ENCODE measurements around the gene YPEL3.
A peak's percentile ranks its signal among the peaks of the same experiment; 100 is the strongest.
"Not testable (repeated sequence)": the region's sequence is repeated elsewhere in the genome, so short reads cannot be mapped to it uniquely, and the experiment has no call there.

The YPEL3 gene

DNA sequence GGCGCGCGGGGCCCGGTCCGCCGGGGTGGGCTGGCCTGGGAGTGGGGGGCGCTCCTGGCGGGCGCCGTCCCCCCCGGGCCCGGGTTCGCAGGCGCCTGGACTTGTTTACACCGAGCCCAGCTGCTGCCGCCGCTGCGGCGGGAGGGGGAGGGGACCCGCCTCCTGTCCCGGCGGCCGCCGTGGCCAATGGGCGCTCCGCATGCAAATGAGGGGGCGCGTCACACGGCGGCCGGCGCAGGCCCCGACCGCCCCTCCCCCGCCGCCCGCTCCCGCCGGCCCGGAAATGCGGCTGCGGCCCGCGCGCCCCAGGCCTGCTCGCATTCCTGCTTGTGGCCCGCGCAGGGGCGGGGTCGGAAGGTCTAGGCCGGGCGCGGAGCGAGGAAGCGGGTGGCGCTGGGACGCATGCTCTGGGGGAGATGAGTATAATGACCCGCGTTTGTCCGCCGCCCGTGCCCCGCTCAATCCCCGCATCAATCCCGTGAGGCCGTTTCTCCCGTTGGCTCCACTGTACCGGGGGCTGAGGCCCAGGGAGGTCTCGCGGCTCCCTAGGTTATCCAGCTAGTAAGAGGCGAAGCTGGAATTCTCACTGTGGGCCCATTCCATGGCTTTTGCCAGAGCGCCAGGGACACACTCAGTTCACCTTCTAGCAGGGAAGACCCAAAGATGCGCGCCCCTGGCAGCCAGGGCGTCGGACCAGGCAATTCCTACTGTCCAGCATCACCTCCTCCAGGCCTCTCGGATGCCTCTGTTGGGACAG lies at the start of gene YPEL3:
YPEL3 (minus strand) TSS at position 109 of the 757 bp plus-strand sequence. CDS start 731 bp downstream, outside the sequence.
- DNase-seq (ENCODE audit: insufficient read length, low spot score) = peak; percentile 98
- peak; percentile 40 for FAIRE-seq

DNA sequence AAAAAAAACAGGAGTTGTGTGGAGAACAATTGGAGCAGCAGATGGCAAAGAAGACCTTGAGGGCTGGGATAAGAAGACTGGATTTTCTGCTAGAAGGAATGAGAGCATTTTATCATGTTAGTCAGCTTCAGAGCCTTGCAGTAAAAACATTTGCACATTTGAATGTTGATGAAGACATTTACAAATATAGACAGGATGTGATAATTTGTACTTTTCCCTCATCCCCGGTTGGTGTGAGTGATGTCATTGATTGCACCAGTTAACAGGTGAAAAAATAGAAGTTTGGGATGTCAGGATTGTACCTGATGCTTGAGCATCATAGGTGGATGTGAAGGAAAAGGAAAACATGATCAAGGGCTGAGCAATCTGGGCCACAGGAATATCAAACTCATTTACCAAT lies 49.6 kb upstream of the YPEL3 start:
- no peak for DNase-seq (ENCODE audit: insufficient read length, low spot score)
- no peak for FAIRE-seq

GRCh38 chr16:30144917-30145316 lies 48.9 kb upstream of the YPEL3 start:
- DNase-seq (ENCODE audit: insufficient read length, low spot score) (no peak), FAIRE-seq (no peak)

DNA sequence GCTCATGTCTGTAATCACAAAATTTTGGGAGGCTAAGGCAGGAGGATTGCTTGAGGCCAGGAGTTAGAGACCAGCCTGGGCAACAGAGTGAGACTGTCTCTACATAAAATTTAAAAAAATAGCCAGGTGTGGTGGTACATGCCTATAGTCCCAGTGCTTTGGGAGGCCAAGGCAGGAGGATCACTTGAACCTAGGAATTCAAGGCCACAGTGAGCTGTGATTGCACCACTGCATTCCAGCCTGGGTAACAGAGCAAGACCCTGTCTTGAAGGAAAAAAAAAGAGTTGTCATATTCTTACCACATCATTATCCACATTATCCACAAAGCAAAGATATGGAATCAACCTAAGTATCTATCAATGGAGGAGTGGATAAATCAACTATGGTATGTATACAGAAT lies 48.0 kb upstream of the YPEL3 start:
- FAIRE-seq = no peak
- DNase-seq (ENCODE audit: insufficient read length, low spot score) = no peak

DNA sequence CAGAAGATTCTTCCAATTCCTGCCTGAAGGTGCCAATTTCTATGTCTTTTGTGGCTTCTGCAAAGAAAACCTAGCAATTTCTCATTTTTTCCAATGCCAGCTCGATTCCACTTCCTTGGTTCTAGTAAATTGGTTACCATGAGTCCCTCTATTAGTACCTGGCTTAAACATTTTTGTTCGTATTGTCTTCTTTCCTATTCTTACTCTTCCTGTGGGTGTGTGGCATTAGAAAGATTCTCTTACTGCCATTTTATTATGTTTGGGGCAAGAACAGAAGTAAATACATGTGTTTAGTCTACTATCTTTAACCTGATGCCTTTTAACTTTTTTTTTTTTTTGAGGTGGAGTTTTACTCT lies 47.3 kb upstream of the YPEL3 start:
- DNase-seq (ENCODE audit: insufficient read length, low spot score) = no peak
- no peak for FAIRE-seq

DNA sequence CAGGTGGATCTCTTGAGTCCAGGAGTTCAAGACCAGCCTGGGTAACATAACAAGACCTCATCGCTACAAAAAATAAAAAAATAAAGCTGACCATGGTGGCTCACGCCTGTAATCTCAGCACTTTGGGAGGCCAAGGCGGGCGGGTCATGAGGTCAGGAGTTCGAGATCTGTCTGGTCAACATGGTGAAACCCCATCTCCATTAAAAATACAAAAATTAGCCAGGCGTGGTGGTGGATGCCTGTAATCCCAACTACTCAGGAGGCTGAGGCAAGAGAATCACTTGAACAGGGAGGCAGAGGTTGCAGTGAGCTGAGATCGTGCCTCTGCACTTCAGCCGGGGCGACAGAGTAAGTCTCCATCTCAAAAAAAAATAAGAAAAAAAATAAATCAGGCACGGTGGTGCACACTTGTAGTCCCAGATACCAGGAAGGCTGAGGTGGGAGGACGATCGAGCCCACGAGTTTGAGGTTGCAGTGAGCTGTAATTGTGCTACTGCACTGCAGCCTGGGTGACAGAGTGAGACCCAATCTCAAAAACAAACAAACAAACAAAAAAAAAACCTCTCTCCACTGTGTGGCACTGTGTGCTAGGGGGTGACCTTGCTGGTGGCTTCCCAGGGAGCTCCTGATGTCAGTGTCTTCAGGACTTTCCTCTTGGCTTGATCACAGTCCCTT lies 46.8 kb upstream of the YPEL3 start:
- FAIRE-seq (peak; percentile 64), DNase-seq (ENCODE audit: insufficient read length, low spot score) (no peak)

- FAIRE-seq = no peak
- no peak for DNase-seq (ENCODE audit: insufficient read length, low spot score)
Measured at GRCh38 chr16:30141750-30142149, 45.7 kb upstream of the YPEL3 start.

DNA sequence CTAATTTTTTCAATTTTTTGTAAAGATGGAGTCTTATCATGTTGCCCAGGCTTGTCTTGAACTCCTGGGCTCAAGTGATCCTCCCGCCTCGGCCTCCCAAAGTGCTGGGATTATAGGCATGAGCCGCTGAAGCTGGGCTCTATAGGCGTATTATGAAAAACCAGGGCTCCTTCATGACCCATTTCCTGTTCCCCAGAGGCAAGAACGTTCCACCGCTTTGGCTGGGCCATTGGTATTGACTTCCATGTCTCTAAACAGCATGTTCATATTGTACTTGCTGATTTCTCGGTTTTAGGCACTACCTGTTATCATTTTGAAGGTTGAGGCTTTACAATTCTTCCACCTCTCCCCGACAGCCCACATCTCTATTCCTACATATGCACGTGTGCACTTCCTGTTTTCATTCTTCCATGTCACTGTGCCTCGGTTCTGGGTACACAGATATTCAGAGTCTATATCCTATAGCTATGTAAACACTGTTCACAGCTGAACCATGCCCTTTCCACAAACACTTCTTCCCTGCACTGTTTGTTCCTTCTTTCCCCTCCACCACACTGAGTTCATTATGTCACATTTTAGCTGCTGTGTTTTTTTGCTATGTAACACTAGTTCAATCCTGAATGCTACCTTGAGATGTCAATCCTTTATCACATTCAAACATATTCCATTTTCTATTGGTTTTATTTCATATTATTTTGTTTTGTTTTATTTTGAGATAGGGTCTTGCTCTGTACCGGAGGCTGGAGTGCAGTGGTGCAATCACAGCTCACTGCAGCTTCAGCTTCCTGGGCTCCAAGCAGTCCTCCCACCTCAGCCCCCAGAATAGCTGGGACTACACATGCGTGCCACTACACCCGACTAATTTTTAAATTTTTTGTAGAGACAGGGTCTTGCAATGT lies 43.8 kb upstream of the YPEL3 start:
- DNase-seq (ENCODE audit: insufficient read length, low spot score) (no peak), FAIRE-seq (no peak)

DNA sequence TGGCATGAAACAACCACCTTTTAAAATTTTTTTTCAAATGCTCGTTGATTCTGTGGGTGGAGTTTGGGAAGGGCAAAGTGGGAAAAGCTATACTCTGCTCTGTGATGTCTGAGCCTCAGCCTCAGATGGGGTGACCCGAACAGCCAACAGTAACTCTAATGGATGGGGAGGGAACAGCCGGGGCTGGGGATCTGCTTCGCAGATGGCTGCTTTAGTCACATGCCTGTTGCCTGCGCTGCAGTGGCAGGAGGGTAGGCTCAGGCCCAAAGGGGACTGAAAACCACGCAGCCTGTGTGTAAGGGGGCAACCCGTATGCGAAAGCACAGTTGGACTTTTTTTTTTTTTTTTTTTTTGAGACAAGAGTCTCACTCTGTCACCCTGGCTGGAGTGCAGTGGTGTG lies 41.9 kb upstream of the YPEL3 start:
- FAIRE-seq = no peak
- no peak for DNase-seq (ENCODE audit: insufficient read length, low spot score)

DNA sequence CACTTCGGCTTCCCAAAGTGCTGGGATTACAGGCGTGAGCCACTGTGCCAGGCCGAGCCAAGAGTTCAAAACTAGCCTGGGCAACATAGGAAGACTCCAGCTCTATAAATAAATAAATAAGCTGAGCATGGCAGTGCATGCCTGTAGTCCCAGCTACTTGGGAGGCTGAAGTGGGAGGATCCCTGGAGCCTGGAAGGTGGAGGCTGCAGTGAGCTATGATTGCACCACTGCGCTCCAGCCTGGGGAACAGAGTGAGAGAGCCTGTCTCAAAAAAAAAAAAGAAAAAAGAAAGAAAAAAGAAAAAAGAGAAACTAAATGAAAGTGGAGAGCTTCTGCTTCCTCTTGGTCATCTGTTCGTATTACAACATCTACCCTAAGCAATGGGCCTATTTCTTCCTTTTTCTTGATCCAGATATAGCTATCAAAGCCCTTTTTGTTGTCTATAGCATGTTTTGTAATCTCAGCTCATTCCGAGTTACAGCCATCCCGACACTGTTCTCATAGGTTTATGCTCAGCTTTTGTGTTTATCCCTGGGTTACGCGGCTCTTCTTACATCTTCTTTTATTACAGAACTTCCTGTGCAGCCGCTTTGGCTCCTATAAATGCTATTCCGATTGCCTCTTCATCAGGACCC lies 41.1 kb upstream of the YPEL3 start:
- FAIRE-seq (no peak), DNase-seq (ENCODE audit: insufficient read length, low spot score) (no peak)

DNA sequence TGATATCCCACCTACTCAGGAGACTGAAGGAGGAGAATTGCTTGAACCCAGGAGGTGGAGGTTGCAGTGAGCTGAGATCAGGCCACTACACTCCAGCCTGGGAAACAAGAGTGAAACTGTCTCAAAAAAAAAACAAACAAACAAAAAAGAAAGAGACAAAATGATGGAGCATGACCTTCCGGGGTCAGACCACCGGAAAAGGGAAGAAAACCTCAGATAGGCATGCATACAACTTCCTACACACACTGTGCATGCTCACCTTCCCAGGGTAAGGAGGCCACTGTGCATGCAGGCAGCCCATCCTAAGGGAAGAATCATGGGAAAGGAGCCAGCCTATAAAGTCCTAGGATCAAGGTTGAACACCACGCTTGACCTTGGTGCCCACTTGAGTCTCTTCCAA lies 36.6 kb upstream of the YPEL3 start:
- DNase-seq (ENCODE audit: insufficient read length, low spot score) (no peak), FAIRE-seq (no peak)

- no peak for FAIRE-seq
- DNase-seq (ENCODE audit: insufficient read length, low spot score) = no peak
Measured at GRCh38 chr16:30131869-30132475, 36.0 kb upstream of the YPEL3 start.

DNA sequence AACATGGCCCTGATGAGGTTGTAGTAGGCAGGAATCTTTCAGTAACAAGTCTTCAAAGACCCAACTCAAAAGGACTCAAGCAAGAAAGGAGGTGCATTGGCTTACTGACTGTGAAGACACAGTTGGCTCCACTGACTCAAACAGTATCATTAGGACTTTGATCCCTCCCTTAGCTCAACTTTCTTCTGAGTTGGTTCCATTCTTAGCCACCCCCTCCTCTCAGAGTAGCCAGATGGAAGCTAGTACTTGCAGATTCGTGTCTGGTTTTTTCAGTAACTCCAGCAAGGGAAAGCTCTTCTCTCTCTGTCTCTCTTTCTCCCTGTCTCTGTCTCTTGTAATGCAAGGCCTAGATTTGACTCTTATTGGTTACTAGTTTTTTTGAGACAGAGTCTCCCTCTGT lies 32.0 kb upstream of the YPEL3 start:
- no peak for FAIRE-seq
- DNase-seq (ENCODE audit: insufficient read length, low spot score) = no peak

DNA sequence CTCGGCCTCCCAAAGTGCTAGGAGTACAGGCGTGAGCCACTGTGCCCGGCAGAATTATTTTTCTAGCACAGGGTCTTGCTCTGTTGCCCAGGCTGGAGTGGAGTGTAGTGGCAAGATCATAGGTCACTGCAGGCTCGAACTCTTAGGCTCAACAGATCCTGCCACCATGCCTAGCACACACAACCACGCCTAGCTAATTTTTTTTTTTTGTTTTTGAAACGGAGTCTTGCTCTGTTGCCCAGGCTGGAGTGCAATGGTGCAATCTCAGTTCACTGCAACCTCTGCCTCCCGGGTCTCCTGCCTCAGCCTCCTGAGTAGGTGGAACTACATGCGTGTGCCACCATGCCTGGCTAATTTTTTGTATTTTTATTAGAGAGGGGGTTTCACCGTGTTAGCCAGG lies 29.7 kb upstream of the YPEL3 start:
- FAIRE-seq; DNase-seq (ENCODE audit: insufficient read length, low spot score): not testable (repeated sequence)

- no peak for FAIRE-seq
Measured at GRCh38 chr16:30124985-30125379, 29.0 kb upstream of the YPEL3 start.

DNA sequence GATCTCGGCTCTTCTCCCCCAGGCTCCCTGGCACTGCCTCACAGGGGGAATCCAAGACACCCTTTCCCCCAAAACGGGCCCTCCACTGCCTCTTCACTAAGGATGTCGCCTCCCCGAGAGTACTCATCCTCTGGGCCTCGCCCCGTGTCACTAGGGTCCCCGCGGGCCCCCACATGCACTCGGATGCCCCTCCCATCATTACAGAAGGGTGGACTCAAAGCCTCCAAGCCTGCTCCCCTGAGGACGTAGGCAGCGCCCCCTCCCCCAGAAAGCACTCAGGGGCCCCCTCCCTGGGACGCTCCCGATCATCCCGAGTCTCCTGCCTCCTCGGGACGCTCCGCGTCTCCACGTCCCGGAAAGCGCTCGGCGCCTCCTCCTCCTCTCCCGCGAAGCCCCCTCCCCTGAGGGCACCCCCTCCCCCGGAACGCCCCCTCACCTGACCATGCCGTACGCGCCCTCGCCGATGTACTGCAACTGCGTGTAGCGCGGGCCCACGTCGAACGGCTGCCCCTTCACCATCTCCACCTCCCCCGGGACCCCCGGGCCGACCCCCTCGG lies 26.7 kb upstream of the YPEL3 start:
- no peak for DNase-seq (ENCODE audit: insufficient read length, low spot score)
- FAIRE-seq = no peak

More at GRCh38 chr16:30124985-30125379, 29.0 kb upstream of the YPEL3 start:
- no peak for DNase-seq (ENCODE audit: insufficient read length, low spot score)

- FAIRE-seq (no peak), DNase-seq (ENCODE audit: insufficient read length, low spot score) (no peak)
Measured at GRCh38 chr16:30121741-30122571, 25.9 kb upstream of the YPEL3 start.

DNA sequence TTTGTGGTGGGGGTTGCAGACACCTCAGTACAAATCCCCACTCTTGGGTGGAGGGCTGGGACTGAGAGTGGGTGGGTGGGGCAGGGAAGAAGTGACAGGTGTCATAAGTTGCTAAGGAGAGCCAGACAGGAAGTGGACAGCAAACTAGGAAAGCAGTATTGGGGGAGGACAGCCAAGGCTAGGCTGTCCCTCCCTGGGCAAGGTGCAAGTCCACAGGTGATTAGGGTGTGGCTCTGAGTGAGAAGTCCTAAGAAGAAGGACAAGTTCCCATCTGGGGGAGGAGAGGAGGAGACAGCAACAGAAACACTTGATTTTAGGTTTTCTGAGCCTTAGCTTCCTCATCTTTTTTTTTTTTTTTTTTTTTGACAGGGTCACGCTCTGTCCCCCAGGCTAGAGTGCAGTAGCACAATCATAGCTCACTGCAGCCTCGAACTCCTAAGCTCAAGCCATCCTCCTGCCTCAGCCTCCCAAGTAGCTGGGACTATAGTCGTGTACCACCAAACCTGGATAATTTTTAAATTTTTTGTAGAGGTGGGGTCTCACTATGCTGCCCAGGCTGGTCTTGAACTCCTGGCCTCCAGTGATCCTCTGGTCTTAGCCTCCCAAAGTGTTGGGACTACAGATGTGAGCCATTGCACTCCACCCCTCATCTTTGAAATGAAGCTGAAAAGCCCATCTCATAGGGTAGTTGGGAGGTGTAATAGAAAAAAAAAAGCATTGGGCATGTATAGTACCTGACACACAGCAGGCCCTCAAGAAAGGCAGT lies 24.5 kb upstream of the YPEL3 start:
- FAIRE-seq (no peak), DNase-seq (ENCODE audit: insufficient read length, low spot score) (no peak)

DNA sequence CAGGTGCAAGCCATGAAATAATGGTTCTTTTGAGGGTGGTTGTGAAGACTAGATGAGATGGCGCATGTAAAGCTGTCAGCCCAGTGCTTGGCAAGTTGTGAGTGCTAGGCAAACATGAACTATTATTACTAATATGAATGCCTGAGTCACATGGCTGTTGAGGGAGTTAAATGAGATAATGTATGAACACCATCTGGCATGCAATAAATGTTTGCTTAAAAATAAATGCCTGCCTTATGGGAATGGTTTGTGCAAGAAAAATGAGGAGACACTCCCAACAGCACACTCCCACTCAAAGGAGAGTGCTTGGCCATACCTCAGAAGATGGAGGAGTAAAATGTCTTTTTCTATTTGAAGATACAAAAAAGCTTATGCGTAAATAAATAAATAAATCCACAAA lies 23.4 kb upstream of the YPEL3 start:
- FAIRE-seq = no peak
- DNase-seq (ENCODE audit: insufficient read length, low spot score) = no peak

All from GM19239 (cell line).